Lower leg skin (tissue), 3 donors: ENCODE results near the gene MRGPRG.

Experiments
- CTCF ChIP-seq, 3 donors: fragments of 450-650 bp; IDR thresholded peaks; one replicate each; pipeline ENCODE4 v1.5.1; 2016; ENCODE audit warnings: antibody characterized with exemption in 3 of 3, mild to moderate bottlenecking in 3 of 3, moderate library complexity in 2 of 3
- POLR2A ChIP-seq, 2 donors: fragments of 450-650 bp; IDR thresholded peaks; one replicate each; pipeline ENCODE4 v1.6.1; 2016 to 2017; ENCODE audit warnings: antibody characterized with exemption in 2 of 2, mild to moderate bottlenecking in 1 of 2, moderate library complexity in 1 of 2

GRCh38 chr11:3190600-3190999 is 28.0 kb downstream of the MRGPRG start:
- TF ChIP-seq CTCF (IDR thresholded peaks at IDR 0.05) (no peak), POLR2A (IDR thresholded peaks at IDR 0.05) (no peak)
